GM12878 (cell line): ENCODE data around the gene CDHR4. TPM values are rescaled to one million over a fixed set of nuclear protein-coding genes. Genes with fewer than 3 reads are reported as not detected.

ENCODE experiments used
- ATAC-seq: fragments of 200-7000 bp; cut with Tn5 transposase; 3 replicates; pipeline ENCODE4 v1.9.1; 2020; ENCODE audit warnings: mild to moderate bottlenecking, moderate library complexity
- BruUV-seq: library from RNA; stranded (reverse); fragments of 400-500 nt; replicated peaks from 2 replicates; lab custom pipeline; 2021; lab: Mats Ljungman, UMichigan
- CTCF ChIA-PET: fragments of 300-600 bp; sonication (Branson Sonifier 250); formaldehyde crosslinking; extraction: SDS; loops from one replicate; lab custom pipeline; 2021; ENCODE audit warnings: inconsistent platforms; lab: Yijun Ruan, JAX
- POLR2A ChIA-PET: fragments of 350-600 bp; formaldehyde crosslinking; extraction: SDS; loops from one replicate; lab custom pipeline; 2021; ENCODE audit warnings: inconsistent platforms; lab: Charles Lee
- RAD21 ChIA-PET: fragments of 300-600 bp; sonication (Branson Sonifier 250); formaldehyde crosslinking; loops from one replicate; lab custom pipeline; 2023; ENCODE audit warnings: antibody characterized with exemption; ENCODE audit not compliant: unreplicated experiment; lab: Charles Lee
- SMC1A ChIA-PET: fragments of 300-600 bp; sonication (Branson Sonifier 250); formaldehyde crosslinking; loops from one replicate; lab custom pipeline; 2023; ENCODE audit not compliant: unreplicated experiment, uncharacterized antibody; lab: Charles Lee
- DNase-seq: peaks from one replicate; pipeline ENCODE4 v3.0.0-alpha.2; 2011; ENCODE audit warnings: low read depth, low spot score
- FAIRE-seq: peaks from 3 replicates; lab custom pipeline; 2011; peaks lifted over from hg19 to GRCh38; lab: Jason Lieb, UNC
- H2AFZ ChIP-seq: 2 replicates; pipeline ENCODE4 v1.6.0; 2011; ENCODE audit warnings: low read depth, low read length, control low read depth; ENCODE audit not compliant: control insufficient read depth
- H3K27ac ChIP-seq: 2 replicates; pipeline ENCODE4 v1.5.1; 2011; ENCODE audit warnings: control low read depth; ENCODE audit not compliant: control insufficient read depth, insufficient read depth
- H3K27me3 ChIP-seq, 2 experiments: replicated peaks in 1 of 2; 2 replicates each; pipeline versions ENCODE4 v1.6.0 to v1.6.1; 2011; ENCODE audit warnings: low read length in 1 of 2; ENCODE audit not compliant: control insufficient read depth in 2 of 2, insufficient read depth in 2 of 2
- H3K36me3 ChIP-seq, 2 experiments: 2 replicates each; pipeline ENCODE4 v1.5.1; 2011; ENCODE audit warnings: low read length in 1 of 2; ENCODE audit not compliant: control insufficient read depth in 2 of 2, insufficient read depth in 2 of 2
- H3K4me1 ChIP-seq: 2 replicates; pipeline ENCODE4 v1.6.1; 2011; ENCODE audit warnings: mild to moderate bottlenecking, low read length, moderate library complexity, mixed read lengths; ENCODE audit not compliant: control insufficient read depth, insufficient read depth
- H3K4me2 ChIP-seq: 2 replicates; pipeline ENCODE4 v1.6.0; 2011; ENCODE audit warnings: control low read depth; ENCODE audit not compliant: control insufficient read depth, insufficient read depth
- H3K4me3 ChIP-seq: fragments of 200-600 bp; sonication (generic); 2 replicates; pipeline ENCODE4 v1.5.1; 2016
- H3K79me2 ChIP-seq: 2 replicates; pipeline ENCODE4 v1.6.0; 2011; ENCODE audit warnings: low read length; ENCODE audit not compliant: control insufficient read depth, insufficient read depth
- H3K9ac ChIP-seq: 2 replicates; pipeline ENCODE4 v1.8.0; 2011; ENCODE audit warnings: low read length, control low read depth, mixed read lengths; ENCODE audit not compliant: control insufficient read depth, insufficient read depth
- H3K9me3 ChIP-seq: replicated peaks from 3 replicates; pipeline ENCODE4 v1.5.1; 2011; ENCODE audit warnings: mild to moderate bottlenecking, low read length; ENCODE audit not compliant: control insufficient read depth, insufficient read depth
- H4K20me1 ChIP-seq: 2 replicates; pipeline ENCODE4 v1.6.0; 2011; ENCODE audit not compliant: control insufficient read depth, insufficient read depth
- ATF2 ChIP-seq: IDR thresholded peaks from 2 replicates; pipeline ENCODE4 v1.6.1; 2012; ENCODE audit warnings: low read length, inconsistent platforms
- EGR1 ChIP-seq, 2 experiments: IDR thresholded peaks; 1 replicate in 1 of 2; 2 replicates in 1 of 2; pipeline ENCODE4 v1.6.1; 2011 to 2012; ENCODE audit warnings: low read depth in 2 of 2, low read length in 2 of 2, borderline replicate concordance in 1 of 2, mild to moderate bottlenecking in 1 of 2, moderate library complexity in 1 of 2
- FOXM1 ChIP-seq: IDR thresholded peaks from 2 replicates; pipeline ENCODE4 v1.6.1; 2012; ENCODE audit warnings: low read depth, mild to moderate bottlenecking, inconsistent platforms, low read length, moderate library complexity
- IKZF2 ChIP-seq, 2 experiments: fragments of 450-650 bp; IDR thresholded peaks; 2 replicates each; pipeline ENCODE4 v1.6.1; 2017; ENCODE audit warnings: mild to moderate bottlenecking in 2 of 2, moderate library complexity in 2 of 2
- KAT2A ChIP-seq: conservative IDR thresholded peaks from 2 replicates; pipeline ENCODE4 v1.6.1; 2011; ENCODE audit warnings: low read depth, low read length; ENCODE audit not compliant: control insufficient read depth
- LARP7 ChIP-seq: fragments of 450-650 bp; IDR thresholded peaks from 2 replicates; pipeline ENCODE4 v1.6.1; 2017; ENCODE audit warnings: mild to moderate bottlenecking
- MYC ChIP-seq: IDR thresholded peaks from 2 replicates; pipeline ENCODE4 v1.6.1; 2011; ENCODE audit warnings: mild to moderate bottlenecking, low read length, moderate library complexity, inconsistent platforms; ENCODE audit not compliant: insufficient read depth, insufficient replicate concordance, insufficient read length, severe bottlenecking
- PML ChIP-seq: IDR thresholded peaks from 2 replicates; pipeline ENCODE4 v1.6.1; 2012; ENCODE audit warnings: low read length, inconsistent platforms
- POU2F2 ChIP-seq: IDR thresholded peaks from 3 replicates; pipeline ENCODE4 v1.6.1; 2011; ENCODE audit warnings: low read depth, mild to moderate bottlenecking, low read length, borderline replicate concordance
- RAD51 ChIP-seq: fragments of 450-650 bp; IDR thresholded peaks from 2 replicates; pipeline ENCODE4 v1.6.1; 2016; ENCODE audit warnings: moderate library complexity, mild to moderate bottlenecking, inconsistent platforms
- RCOR1 ChIP-seq: conservative IDR thresholded peaks from 2 replicates; pipeline ENCODE4 v1.6.1; 2012; ENCODE audit warnings: low read depth, low read length, improper control_type of control experiment
- RELB ChIP-seq: fragments of 450-650 bp; IDR thresholded peaks from 2 replicates; pipeline ENCODE4 v1.6.1; 2017; ENCODE audit warnings: low read depth, mild to moderate bottlenecking, moderate library complexity
- RFX5 ChIP-seq: IDR thresholded peaks from 2 replicates; pipeline ENCODE4 v1.6.1; 2011; ENCODE audit warnings: low read depth, low read length, improper control_type of control experiment
- SMAD1 ChIP-seq: fragments of 450-650 bp; IDR thresholded peaks from 2 replicates; pipeline ENCODE4 v1.6.1; 2018; ENCODE audit warnings: mild to moderate bottlenecking, low read depth; ENCODE audit not compliant: partially characterized antibody
- SMARCA5 ChIP-seq: fragments of 450-650 bp; IDR thresholded peaks from 2 replicates; pipeline ENCODE4 v1.6.1; 2017; ENCODE audit warnings: mild to moderate bottlenecking
- USF2 ChIP-seq: IDR thresholded peaks from 2 replicates; pipeline ENCODE4 v1.6.1; 2011; ENCODE audit warnings: low read depth, low read length, improper control_type of control experiment, borderline replicate concordance
- YBX1 ChIP-seq: fragments of 450-650 bp; IDR thresholded peaks from 2 replicates; pipeline ENCODE4 v1.6.1; 2016; ENCODE audit warnings: antibody characterized with exemption
- ZNF622 ChIP-seq: fragments of 450-650 bp; IDR thresholded peaks from 2 replicates; pipeline ENCODE4 v1.6.1; 2017; ENCODE audit warnings: mild to moderate bottlenecking, inconsistent platforms
- ZSCAN29 ChIP-seq: fragments of 450-650 bp; IDR thresholded peaks from 2 replicates; pipeline ENCODE4 v1.6.1; 2017; ENCODE audit warnings: mild to moderate bottlenecking, moderate library complexity
- WGBS: methylation state at CpG from one replicate; pipeline ENCODE4 v1.1.6; 2016; ENCODE audit warnings: low lambda C conversion rate; ENCODE audit not compliant: insufficient replicate concordance, insufficient coverage; ENCODE audit errors: missing lambda C conversion rate; 5-methylcytosine and 5-hydroxymethylcytosine counted together
- in situ Hi-C: fragments of 300-500 bp; cut with MboI; formaldehyde crosslinking; loops from 9 replicates; pipeline ENCODE4 v1.14.3; 2018; ENCODE audit warnings: mixed read lengths
- intact Hi-C: fragments of 100-400 bp; cut with micrococcal nuclease; formaldehyde crosslinking; loops from one replicate; pipeline ENCODE4 v1.14.2; 2022; ENCODE audit not compliant: unreplicated experiment
- polyA plus RNA-seq, 11 experiments: library from polyadenylated mRNA; depleted of rRNA in 4 of 11; unstranded in 6 of 11; stranded (reverse) in 5 of 11; fragments of >200 nt; fragmentation: Nextera tagmentation in 4 of 11; fragmentation: Illumina TruSeq in 1 of 11; extraction: Ambion mirVana in 4 of 11; extraction: Trizol in 1 of 11; gene quantifications; 1 replicate in 1 of 11; 2 replicates in 10 of 11; pipeline versions ENCODE4 v1.2.1 to v1.2.3, GENCODE V29; 2011 to 2016; ENCODE audit warnings: inconsistent platforms in 2 of 11, missing spikeins in 2 of 11, low read depth in 1 of 11
- total RNA-seq, 4 experiments: library from RNA; depleted of rRNA in 3 of 4; stranded (reverse); fragments of >200 nt in 3 of 4; fragmentation: Illumina TruSeq in 1 of 4; extraction: Trizol in 1 of 4; gene quantifications; 2 replicates each; pipeline versions ENCODE4 v1.2.1 to v1.2.3, GENCODE V29; 2013 to 2021

The CDHR4 gene
- total and polyA plus RNA-seq, 10 of the 15 experiments (the other 5 are each of a cell fraction or from before 2014, with no cell fraction given), result not detected

GRCh38 chr3:49756036-49756435, 43.6 kb downstream of the CDHR4 start:
- WGBS, result 56% methylated on average over 1 of the region's 1 CpG
- H3K79me2 ChIP-seq, result no peaks in the 10 kb centered on the region
- in situ Hi-C loops, result no loop called here
- H3K9ac ChIP-seq, result no peak overlapping the region
- no TSS peak for BruUV-seq
- no peak overlapping the region for H2AFZ ChIP-seq
- TF ChIP-seq USF2 (no peak), ZNF622 (no peak), YBX1 (no peak), RFX5 (no peak), IKZF2 (IDR thresholded peaks at IDR 0.05) (no peak), SMAD1 (no peak), ATF2 (no peak), KAT2A (no peak), PML (no peak), RAD51 (no peak), SMARCA5 (no peak), ZSCAN29 (no peak), RELB (no peak), MYC (no peak), POU2F2 (no peak), LARP7 (no peak), RCOR1 (no peak), FOXM1 (no peak), EGR1 (IDR thresholded peaks at IDR 0.05; ENCODE audit: borderline replicate concordance in 1 of 2, low read depth in 2 of 2, low read length in 2 of 2) (no peak)
- TF ChIP-seq, all 136 proteins: peak for 0
- FAIRE-seq (no peak), ATAC-seq (no peak), DNase-seq (no peak)
- intact Hi-C loops, result no loop called here
- SMC1A ChIA-PET, result no interaction called here
- RAD21 ChIA-PET, result no interaction called here
- Histone ChIP-seq H3K4me2 (no peak overlapping the region), H4K20me1 (no peaks in the 10 kb centered on the region; the same call in 1 of the 2 replicates), H3K4me3 (no peak overlapping the region), H3K9me3 (no peaks in the 10 kb centered on the region), H3K27me3 (no peaks in the 10 kb centered on the region), H3K36me3 (no peaks in the 10 kb centered on the region; a peak in 1 of 4 replicates), H3K27ac (no peak overlapping the region), H3K4me1 (no peaks in the 10 kb centered on the region)
- CTCF ChIA-PET, result interaction anchor here (1.3 to 1.6 kb wide), 2 partner anchors 17 to 216 kb away, joined by 3 to 5 read pairs; no protein-coding TSS in a partner anchor
- POLR2A ChIA-PET, result no interaction called here
